GM21447 (cell line): Measurements from ENCODE around the gene NCF1.
"Not testable (repeated sequence)": the region's sequence is repeated elsewhere in the genome, so short reads cannot be mapped to it uniquely, and the experiment has no call there.

Source experiments
- ATAC-seq: cut with Tn5 transposase; IDR thresholded peaks from one replicate; pipeline ENCODE4 v1.9.1; 2021; ENCODE audit not compliant: unreplicated experiment

NCF1 gene

GRCh38 chr7:74773760-74774750 lies at the start of gene NCF1:
TSS of gene NCF1 (plus strand) at chr7:74774011. CDS start at chr7:74774032, 21 bp downstream.
- ATAC-seq: peak; percentile 88

GRCh38 chr7:74725840-74726239 lies 48.0 kb upstream of the NCF1 start:
- no peak for ATAC-seq

GRCh38 chr7:74726309-74727101 lies 47.3 kb upstream of the NCF1 start:
- no peak for ATAC-seq

GRCh38 chr7:74728686-74729085 lies 45.1 kb upstream of the NCF1 start:
- not testable (repeated sequence) for ATAC-seq

- ATAC-seq: not testable (repeated sequence)
These were observed 43.6 kb upstream of the NCF1 start for GRCh38 chr7:74730186-74730585.

GRCh38 chr7:74739974-74740703 lies 33.7 kb upstream of the NCF1 start:
- not testable (repeated sequence) for ATAC-seq

- not testable (repeated sequence) for ATAC-seq
These were observed 29.8 kb upstream of the NCF1 start for GRCh38 chr7:74743936-74744557.

GRCh38 chr7:74753921-74754482 lies 19.8 kb upstream of the NCF1 start:
- ATAC-seq: not testable (repeated sequence)

GRCh38 chr7:74756673-74757072 lies 17.1 kb upstream of the NCF1 start:
- ATAC-seq: not testable (repeated sequence)

GRCh38 chr7:74758268-74758667 lies 15.5 kb upstream of the NCF1 start:
- ATAC-seq: not testable (repeated sequence)

- ATAC-seq: not testable (repeated sequence)
These were observed 14.8 kb upstream of the NCF1 start for GRCh38 chr7:74758982-74759381.

- peak; percentile 34 for ATAC-seq
These were observed 8.4 kb upstream of the NCF1 start for GRCh38 chr7:74765205-74765918.

- not testable (repeated sequence) for ATAC-seq
These were observed 7.3 kb upstream of the NCF1 start for GRCh38 chr7:74766509-74766908.

- not testable (repeated sequence) for ATAC-seq
These were observed 6.8 kb upstream of the NCF1 start for GRCh38 chr7:74766991-74767390.

GRCh38 chr7:74770062-74770461 lies 3.7 kb upstream of the NCF1 start:
- not testable (repeated sequence) for ATAC-seq

GRCh38 chr7:74772093-74772492 lies 1.7 kb upstream of the NCF1 start:
- ATAC-seq: not testable (repeated sequence)

GRCh38 chr7:74775111-74775510 lies 1.3 kb downstream of the NCF1 start:
- not testable (repeated sequence) for ATAC-seq

GRCh38 chr7:74779053-74779452 lies 5.2 kb downstream of the NCF1 start:
- ATAC-seq: not testable (repeated sequence)

GRCh38 chr7:74781746-74782145 lies 7.9 kb downstream of the NCF1 start:
- ATAC-seq: not testable (repeated sequence)
